ENCODE measurements around the gene SLC25A19. TPM values are rescaled to one million over a fixed set of nuclear protein-coding genes. Genes with fewer than 3 reads are reported as not detected.
"Not testable (repeated sequence)": the region's sequence is repeated elsewhere in the genome, so short reads cannot be mapped to it uniquely, and the experiment has no call there.

Gene SLC25A19
- polyA plus RNA-seq, 3 donors = 7.1 to 8.7 (median 8.7) TPM

DNA sequence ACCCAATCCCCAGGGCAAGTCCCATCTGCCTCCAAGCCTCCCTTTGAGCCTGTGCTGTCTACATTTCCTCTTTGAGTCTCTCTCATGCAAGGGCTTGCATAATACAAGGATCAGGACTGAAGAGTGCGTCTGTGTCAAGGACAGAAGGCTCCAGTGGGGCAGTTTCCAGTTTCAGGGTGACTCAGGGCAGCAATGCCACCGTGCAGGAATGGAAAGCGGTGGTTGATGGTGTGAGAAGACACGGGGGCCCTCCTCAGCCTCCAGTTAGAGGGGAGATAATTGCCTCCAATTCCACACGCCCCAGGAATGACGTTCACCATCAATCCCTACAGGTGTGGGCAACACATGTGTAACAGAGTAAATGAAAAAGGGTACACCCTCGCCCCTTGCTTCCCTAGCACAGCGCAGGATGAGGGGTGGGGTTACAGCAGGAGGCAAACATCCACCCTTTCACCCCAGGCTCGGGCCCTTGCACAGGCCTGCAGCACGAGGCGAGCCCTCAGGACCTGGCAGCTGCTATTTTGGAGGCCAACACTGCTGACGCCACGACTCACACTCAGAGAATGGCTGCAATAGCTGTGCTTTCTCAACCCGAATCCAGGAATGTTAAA is 24.8 kb upstream of the SLC25A19 start:
- no peak for DNase-seq (ENCODE audit: extremely low read depth in 1 of 11, low read depth in 9 of 11, low spot score in 4 of 11)

DNA sequence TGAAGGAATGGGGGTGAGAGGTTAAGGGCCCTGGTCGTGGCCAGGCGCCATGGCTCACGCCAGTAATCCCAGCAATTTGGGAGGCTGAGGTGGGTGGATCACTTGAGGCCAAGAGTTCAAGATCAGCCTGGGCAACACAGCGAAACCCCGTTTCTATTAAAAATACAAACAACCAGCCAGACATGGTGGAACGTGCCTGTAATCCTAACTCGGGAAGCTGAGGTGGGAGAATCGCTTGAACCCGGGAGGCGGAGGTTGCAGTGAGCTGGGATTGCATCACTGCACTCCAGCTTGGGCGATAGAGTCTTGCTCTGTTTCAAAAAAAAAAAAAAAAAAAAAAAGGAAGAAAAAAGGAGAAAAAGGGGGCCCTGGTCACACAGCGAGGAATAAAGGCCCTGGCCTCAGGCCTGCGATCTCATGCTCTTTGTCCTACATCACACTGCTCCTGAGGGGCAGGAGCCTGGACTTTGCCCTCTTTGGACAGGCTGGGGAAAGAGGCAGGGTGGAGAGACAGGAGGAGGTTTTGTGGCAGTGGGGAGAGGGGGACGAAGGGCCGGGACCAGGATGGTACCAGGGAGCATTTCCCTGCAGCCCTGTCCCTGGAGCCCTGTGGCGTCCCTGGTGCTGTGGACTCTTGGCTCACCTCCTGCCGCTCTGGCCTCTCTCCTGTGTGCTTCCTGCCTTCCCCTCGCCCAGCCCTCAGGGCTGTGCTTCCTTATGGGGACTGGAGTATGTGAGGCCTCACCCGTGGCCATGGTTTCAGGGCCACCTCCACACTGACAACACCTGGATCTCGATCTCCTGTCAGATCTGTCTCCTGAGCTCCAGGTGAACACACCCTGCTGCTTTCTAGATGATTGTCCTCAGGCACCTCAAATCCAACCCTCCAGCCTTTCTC is 19.7 kb upstream of the SLC25A19 start:
- no peak for DNase-seq (ENCODE audit: extremely low read depth in 1 of 11, low read depth in 9 of 11, low spot score in 4 of 11)

DNA sequence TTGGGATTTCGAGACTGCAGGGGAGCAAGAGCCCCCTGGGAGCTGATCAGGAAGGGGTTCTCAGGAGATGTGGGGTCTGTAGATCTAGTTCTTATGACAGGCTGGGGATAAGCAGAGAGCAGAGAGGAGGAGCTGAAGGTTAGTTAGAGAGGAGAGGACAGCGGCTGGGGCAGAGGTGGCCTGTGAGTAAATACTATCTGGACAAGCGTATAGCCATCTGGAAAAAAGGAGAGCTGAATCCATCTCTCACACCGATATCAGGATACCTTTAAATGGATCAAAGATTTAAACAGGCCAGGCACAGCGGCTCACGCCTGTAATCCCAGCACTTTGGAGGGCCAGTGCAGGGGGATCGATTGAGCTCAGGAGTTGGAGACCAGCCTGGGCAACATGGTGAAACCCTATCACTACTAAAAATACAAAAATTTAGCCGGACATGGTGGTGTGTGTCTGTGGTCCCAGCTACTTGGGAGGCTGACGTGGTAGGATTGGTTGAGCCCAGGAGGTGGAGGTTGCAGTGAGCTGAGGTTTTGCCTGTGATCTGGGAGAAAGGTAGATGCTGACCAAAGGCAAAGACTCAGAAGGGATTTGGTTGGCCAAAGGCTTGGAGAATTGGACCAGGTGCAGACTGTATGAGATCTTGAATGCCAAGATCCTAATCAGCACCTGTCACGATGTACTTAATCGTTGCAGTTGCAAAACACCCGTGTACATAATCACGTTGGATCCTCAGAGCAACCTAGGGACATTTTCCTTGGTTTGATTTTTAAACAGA is 18.9 kb upstream of the SLC25A19 start:
- no peak for DNase-seq (ENCODE audit: extremely low read depth in 1 of 11, low read depth in 9 of 11, low spot score in 4 of 11)

DNA sequence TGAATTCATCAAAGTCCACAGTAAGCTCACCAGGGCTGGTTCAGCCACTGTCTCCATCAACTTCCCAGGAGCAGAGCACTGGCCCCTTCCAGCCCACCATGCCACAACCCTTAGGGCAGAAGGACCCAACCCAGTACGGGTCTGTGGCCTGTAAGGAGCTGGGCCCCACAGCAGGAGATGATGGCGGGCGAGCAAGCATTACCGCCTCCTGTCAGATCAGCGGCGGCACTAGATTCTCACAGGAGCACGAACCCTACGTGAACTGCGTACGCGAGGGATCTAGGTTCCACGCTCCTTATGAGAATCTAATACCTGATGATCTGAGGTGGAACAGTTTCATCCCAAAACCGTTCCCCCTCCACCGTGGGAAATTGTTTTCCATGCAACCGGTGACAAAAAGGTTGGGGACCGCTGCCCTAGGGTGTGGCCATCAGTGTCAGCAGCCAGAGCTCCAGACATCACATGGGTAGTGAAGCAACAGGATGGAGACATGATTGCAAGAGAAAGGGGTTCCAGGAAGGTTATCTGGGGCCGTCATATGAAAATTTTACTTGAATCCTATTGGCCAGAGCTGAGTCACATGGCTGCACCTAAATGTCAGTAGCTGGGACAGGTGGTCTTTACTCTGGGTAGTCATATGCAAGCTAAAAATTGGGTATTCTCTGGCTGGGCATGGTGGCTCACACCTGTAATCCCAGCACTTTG is 12.4 kb upstream of the SLC25A19 start:
- no peak for DNase-seq (ENCODE audit: extremely low read depth in 1 of 11, low read depth in 9 of 11, low spot score in 4 of 11)

DNA sequence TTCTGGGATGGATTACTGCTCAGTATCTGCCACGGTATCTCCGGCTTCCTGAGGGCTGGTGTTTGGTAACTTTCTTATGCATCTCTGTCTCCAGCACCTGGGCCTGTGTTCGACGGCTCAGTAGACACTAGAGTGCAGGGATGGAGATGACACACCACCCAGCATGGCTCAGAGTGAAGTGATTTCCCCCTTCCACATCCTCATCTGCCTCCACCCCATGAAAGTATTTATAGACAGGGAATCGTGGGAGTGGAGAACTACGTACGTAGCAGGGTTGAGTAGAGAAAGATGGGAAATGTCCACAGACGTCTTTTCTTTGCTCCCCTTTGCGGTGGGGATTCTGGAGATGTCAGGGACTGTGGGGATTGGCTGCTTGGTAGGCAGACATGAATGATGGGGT is 11.8 kb upstream of the SLC25A19 start:
- DNase-seq (ENCODE audit: extremely low read depth in 1 of 11, low read depth in 9 of 11, low spot score in 4 of 11) = no peak

DNA sequence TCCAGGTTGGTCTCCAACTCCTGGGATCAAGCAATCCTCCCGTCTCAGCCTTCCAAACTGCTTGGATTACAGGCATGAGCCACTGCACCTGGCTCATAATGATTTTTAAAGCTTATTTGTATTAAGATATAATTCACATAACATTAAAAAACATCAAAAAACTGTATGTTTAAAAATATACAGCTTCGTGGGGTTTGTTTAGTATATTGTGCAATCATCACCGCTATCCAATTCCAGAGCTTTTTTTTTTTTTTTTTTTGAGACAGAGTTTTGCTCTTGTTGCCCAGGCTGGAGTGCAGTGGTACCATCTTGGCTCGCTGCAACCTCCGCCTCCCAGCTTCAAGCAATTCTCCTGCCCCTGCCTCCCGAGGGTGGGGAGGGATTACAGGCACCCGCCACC is 11.0 kb upstream of the SLC25A19 start:
- DNase-seq (ENCODE audit: extremely low read depth in 1 of 11, low read depth in 9 of 11, low spot score in 4 of 11) = no peak

DNA sequence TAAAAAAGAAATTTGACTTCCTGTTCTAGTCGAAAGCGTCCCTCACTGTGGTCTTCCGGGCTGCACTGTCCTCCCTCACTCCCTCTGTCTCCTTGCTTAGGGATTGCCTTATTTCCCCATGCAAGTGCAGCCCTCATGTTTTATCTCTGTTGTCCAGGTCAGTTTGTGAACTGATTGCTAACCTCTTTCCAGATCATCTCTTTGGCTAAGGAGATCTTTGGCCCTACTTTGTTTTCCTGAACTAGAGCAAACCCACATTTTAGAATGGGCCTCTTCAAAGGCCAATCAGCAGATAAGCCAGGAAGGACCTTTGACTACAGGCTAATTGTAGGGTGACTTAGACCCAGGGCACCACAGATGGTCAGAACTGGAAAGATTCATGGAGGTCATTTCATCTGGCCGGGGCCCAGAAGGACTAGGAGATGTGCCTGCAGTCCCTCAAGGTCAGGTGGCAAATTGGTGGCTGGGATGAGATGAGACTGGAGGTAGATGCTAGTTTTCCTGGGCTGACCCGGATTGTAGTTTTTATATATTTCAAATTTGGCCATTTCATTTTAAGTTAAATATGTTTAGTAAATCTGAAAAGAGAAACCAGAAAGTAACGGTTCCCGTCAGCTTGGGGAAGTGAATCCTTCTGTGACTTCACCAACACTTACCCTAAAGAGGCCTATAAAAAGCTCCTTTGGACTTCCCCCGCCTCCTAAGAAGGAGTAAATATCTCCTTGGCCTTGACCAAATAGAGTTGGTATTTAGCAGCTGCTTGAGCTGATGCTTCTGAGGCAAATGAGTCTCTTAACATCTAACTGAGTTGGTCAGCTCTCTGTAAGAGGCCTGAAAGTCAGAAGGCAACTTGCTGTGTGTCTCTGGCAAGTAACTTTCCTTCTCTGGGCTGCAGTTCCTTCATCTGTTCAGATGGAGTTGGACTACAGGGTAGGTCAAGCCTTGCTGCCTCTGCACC is 6.2 kb upstream of the SLC25A19 start:
- no peak for DNase-seq (ENCODE audit: extremely low read depth in 1 of 11, low read depth in 9 of 11, low spot score in 4 of 11)

DNA sequence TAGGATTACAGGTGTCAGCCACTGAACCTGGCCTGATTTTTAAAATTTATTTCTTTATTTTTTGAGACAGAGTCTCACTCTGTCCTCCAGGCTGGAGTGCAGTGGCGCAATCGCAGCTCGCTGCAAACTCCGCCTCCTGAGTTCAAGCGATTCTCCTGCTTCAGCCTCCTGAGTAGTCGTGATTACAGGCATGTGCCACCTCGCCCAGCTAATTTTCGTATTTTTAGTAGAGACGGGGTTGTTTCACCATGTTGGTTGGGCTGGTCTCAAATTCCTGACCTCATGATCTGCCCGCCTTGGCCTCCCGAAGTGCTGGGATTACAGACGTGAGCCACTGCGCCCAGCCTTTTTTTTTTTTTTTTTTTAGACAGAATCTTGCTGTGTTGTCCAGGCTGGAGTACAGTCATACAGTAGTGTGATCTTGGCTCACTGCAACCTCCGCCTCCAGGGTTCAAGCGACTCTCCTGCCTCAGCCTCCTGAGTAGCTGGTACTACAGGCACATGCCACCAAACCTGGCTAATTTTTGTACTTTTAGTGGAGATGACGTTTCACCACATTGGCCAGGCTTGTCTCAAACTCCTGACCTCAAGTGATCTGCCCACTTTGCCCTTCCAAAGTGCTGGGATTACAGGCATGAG is 3.7 kb upstream of the SLC25A19 start:
- DNase-seq (ENCODE audit: extremely low read depth in 1 of 11, low read depth in 9 of 11, low spot score in 4 of 11) = not testable (repeated sequence)

DNA sequence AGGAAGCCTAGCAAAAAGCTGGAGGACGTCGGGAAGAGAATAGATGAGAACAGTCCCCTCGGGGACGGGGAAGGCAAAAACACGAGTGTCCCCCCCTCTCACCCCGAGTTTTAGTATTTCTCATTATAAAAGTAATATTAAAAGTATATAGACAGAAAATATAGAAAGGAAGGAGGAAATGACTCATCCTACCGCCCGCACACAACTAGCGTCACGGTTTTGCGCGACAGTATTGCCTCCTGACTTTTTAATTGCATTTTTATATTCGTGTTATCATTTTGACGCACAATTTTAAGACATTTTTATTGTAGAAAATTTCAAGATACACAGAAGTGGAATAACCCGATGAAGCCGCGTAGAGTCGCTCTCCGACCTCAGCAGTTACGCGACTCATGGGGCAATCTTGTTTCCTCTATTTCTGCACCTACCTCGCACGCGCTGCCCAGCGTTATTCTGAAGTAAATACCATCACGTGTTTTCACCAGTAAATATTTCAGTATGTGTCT is 652 bp upstream of the SLC25A19 start:
- peak in 8 of 11 donors; percentile 19 to 37 (median 25) for DNase-seq (ENCODE audit: extremely low read depth in 1 of 11, low read depth in 9 of 11, low spot score in 4 of 11)

DNA sequence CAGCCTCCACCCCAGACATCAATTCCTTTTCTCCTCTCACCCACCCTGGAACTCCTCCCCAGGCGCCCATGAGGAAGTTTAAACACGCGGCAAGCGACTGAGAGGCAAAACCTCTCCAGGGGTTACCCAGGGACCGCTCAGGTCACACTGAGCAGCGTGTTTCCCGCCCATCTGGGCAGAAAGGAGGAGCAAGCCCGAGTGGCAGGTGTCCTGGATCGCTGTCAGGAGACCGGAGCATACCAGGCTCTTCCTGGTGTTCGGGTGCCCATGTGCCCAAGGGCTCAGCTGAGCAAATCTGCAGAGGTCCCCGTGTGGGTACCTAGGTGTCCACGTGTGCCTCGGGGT is 491 bp downstream of the SLC25A19 start:
- no peak for DNase-seq (ENCODE audit: extremely low read depth in 1 of 11, low read depth in 9 of 11, low spot score in 4 of 11)

DNA sequence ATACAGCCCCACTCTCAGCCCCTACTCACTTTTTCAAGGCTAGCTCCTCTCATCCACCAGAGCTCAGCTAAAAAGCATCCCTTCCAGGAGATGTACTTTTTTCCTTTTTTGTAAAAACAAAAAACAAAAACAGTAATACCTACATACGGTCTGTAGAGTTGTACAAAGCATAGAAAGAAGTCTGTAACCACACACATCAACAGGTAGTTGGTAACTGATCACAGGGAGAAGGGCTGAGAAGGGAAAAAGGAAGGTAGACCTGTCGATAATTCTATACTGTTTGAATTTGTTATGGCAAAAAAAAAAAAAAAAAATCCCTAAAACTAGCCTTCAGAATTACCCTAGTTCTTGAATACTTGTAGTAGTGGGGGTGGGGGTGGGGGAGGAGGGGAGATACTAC is 874 bp downstream of the SLC25A19 start:
- DNase-seq (ENCODE audit: extremely low read depth in 1 of 11, low read depth in 9 of 11, low spot score in 4 of 11) = no peak

DNA sequence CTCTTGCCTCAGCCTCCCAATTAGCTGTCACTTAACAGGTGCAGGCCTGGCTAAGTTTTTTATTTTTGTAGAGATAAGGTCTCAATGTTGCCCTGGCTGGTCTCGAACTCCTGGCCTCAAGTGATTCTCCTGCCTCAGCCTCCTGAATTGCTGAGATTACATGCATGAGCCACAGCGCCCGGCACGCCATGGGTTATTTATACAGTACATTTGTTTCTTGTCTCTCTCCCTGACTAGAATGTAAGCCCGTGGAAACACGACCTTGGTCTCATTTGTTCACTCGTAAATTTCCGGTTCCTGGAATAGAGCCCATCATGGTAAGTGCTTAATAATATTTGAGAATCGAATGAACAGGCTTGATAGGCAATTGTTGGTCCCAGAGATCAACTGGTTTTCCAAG is 2.0 kb downstream of the SLC25A19 start:
- no peak for DNase-seq (ENCODE audit: extremely low read depth in 1 of 11, low read depth in 9 of 11, low spot score in 4 of 11)

DNA sequence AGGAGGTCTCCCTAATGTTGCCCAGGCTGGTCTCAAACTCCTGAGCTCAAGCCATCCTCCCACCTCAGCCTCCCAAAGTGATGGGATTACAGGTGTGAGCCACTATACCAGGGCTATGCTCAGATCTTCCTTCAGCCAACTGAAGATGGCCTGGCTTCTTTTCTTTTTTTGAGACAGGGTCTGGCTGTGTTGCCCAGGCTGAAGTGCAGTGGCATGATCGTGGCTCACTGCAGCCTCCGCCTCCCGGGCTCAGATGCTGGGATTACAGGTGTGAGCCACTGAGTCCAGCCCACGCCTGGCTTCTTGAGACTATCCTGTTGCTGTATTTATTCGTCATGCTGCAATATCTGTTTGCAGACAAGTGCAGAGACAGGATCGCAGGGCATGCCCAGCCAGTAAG is 4.1 kb downstream of the SLC25A19 start:
- DNase-seq (ENCODE audit: extremely low read depth in 1 of 11, low read depth in 9 of 11, low spot score in 4 of 11) = no peak

DNA sequence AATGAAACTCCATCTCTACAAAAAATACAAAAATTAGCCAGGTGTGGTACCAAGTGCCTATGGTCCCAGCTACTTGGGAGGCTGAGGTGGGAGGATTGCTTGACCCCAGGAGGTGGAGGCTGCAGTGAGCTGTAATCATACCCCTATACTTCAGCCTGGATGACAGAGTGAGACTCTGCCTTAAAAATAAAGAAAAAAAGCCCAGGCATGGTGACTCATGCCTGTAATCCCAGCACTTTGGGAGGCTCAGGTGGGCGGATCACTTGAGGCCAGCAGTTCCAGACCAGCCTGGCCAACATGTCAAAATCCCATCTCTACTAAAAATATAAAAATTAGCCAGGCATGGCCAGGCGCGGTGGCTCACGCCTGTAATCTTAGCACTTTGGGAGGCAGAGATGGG is 9.0 kb downstream of the SLC25A19 start:
- not testable (repeated sequence) for DNase-seq (ENCODE audit: extremely low read depth in 1 of 11, low read depth in 9 of 11, low spot score in 4 of 11)

DNA sequence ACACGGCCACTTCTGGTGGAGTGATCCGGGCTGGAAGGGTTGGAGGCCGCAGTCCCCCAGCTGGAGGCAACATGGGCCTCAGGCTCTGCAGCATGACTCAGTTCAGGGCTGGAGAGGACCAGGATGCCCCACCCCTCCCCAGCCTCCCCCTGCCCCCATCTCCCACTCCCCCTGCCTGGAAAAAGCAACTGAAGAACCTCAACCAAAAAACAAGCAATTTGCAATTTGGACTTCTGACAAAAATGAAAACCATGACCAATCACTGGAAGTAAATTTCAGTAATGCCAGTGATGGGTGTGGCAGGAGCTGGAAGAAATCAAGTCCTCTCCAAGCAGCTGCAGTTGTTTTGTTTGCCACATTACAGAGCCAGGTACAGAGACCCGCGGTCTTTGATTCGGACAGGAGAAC is 11.6 kb downstream of the SLC25A19 start:
- DNase-seq (ENCODE audit: extremely low read depth in 1 of 11, low read depth in 9 of 11, low spot score in 4 of 11) = no peak

DNA sequence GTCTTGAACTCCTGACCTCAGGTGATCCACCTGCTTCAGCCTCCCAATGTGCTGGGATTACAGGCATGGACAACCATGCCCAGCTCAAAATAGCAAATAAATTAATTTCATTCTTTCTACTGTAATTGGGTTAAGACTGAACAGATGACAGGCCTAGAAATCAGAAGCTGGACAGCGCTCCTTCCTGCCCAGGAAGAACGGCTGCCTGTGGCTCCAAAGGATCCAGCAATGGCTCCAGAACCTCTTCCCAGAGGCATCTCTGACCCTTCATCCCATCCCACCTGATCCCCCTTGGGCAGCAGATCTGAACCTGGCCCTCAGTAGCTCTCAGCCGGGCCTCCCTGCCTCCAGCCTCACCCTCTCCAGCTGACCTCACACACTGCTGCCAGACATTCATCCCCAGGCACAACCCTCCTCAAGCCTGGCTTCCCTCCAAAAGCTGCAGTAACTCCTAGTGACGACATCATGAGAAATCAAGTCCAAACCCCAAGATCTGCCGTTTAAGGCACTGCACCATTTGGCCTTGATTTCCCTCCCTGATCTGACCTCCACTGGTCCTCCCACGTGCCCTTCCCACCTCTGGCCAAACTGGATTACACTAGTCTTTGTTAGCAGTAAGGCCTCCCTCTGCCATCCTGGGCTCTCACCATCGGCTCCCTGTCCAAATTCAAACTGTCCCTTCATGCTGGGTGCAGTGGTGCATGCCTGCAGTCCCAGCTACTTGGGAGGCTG is 15.1 kb downstream of the SLC25A19 start:
- no peak for DNase-seq (ENCODE audit: extremely low read depth in 1 of 11, low read depth in 9 of 11, low spot score in 4 of 11)

DNA sequence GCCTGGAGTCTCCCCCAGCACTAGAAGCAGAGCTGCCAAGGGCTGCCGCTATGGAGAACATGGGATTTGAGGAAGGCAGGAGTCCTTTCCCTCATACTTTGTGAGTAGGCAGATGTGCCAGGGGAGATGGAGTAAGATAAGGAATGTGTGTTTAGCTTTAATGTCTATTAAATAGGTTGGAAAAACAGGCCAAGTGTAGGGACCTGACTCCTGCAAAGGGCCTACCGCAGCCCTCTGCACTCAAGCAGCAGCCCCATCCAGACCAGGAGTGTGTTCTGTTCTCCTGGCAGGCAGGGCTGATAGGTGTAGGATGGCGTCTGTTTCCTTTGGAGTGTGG is 16.4 kb downstream of the SLC25A19 start:
- no peak for DNase-seq (ENCODE audit: extremely low read depth in 1 of 11, low read depth in 9 of 11, low spot score in 4 of 11)

All from renal cortex interstitium (tissue), 11 donors.